Activated CD8-positive, alpha-beta memory T cell treated with anti-CD3 and anti-CD28 coated beads, Interleukin-2, amount 50 U/mL, for 1 hour (primary cell): Measurements from ENCODE around the gene NAGLU.
A peak's percentile ranks its signal among the peaks of the same experiment; 100 is the strongest.
"Not testable (repeated sequence)": the region's sequence is repeated elsewhere in the genome, so short reads cannot be mapped to it uniquely, and the experiment has no call there.

Experiments used
- DNase-seq: peaks from one replicate; pipeline ENCODE4 v3.0.0-alpha.2; 2020; ENCODE audit errors: extremely low read depth

The NAGLU gene

DNA sequence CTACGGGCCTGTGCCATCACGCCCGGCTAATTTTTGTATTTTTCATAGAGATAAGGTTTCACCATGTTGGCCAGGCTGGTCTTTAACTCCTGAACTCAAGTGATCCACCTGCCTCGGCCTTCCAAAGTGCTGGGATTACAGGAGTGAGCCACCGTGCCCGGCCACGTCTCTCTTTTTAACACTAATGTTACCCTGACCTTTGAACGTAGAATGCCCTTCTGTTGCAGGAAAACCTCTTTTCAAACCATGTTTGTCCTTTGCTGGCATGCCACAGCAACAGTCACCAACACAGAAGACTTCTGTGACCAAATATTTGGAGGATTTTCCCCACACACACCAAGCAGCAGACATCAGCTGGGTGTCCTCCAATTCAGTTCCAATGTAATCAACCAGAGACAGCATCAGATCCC is 8.8 kb downstream of the NAGLU start:
- DNase-seq: no peak

DNA sequence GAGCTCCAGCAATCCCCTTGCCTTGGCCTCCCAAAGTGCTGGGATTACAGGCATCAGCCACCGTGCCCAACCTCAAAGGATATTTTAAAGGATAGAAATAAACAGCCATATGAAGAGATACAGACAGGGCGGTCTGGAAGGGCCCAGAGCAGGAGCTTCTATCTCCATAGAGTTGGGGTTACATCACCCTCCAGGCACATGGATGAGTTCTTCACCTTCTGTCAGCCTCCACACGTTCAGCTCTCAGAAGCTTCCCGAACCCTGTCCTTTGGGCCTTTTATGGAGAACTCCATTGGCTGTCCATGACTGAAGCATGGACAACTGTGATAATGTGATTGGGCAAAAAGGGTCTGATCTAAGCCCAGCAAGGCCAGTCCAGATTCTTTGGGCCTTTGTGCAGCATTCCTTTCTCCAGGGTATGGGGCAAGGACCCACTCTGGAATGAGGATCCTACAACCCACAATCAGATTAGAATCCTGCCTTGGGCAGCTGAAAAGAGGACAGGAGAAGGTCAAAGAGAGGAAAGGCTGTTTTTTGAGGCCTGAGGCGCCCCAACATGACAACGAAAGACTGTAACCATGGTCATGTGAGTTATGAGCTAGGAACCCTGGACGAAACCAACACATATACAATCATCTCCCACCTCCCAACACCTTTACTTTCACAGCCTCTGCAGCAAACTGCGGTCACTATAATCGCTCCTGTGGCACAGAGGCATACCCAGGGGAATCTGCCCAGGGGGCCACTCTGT is 9.9 kb downstream of the NAGLU start:
- not testable (repeated sequence) for DNase-seq

DNA sequence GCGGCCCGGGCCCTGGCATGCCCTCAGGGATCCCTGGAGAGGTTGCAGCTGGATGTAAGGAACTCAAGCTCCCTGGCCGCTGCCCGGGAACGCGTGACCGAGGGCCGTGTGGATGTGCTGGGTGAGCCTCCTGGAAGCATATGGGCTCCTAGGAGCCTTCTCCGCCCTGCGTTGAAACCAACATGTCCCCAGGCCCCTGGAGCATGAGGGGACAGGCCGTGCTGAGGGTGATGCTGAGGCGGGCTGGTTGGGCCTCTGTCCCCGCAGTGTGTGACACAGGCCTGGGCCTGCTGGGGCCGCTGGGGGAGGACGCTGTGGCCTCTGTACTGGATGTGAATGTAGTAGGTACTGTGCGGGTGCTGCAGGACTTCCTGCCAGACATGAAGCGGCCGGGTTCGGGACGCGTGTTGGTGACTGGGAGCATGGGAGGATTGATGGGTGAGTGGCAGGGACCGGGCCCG is 11.0 kb downstream of the NAGLU start:
- DNase-seq: no peak

DNA sequence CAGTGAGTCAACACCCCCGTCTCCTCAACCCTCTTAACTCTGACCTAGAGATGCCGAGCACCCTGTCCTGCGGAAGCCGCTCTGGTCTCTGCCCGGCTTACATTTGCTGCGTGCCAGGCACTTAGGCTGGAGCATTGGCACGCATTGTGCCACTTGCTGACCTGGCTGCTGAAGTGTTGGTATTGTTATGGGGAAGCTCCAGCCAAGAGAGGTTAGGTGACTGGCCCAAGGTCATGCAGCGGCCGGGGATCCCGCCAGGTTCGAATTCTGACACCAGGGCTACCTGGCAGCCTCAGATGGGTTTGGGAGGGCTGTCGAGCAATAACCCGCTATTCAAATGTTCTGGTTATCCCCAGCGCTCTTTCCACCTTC is 11.6 kb downstream of the NAGLU start:
- DNase-seq: no peak

DNA sequence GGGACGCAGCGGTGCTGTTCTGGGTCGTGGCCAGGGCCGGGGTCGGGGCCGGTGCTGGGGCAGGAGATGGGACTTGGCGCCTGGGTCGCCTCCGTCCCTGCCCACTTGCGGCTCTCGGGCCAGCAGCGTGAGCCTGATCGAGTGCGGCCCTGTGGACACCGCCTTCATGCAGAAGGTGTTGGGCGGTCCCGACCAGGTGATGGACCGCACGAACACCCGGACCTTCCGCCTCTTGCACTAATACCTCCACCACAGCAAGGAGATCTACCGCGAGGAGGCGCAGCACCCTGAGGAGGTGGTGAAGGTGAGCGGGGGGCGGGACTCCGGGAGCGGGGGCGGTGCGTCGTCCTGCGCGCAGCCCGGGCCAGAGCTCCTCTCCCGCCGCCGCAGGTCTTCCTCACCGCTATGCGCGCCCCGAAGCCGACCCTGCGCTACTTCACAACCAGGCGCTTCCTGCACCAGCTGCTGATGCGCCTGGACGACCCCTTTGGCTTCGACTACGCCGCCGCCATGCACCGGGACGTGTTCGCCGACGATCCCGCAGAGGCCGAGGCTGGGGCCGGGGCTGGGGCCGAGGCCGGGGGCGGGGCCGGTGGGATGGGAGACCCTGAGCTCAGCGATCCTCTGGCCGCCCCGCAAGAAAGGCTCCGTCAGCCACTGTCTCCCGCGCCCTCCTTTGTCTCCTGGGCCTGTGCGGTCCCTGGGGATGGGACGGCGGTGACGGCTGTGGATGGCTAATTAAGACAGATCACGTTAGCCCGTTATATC is 12.2 kb downstream of the NAGLU start:
- no peak for DNase-seq

DNA sequence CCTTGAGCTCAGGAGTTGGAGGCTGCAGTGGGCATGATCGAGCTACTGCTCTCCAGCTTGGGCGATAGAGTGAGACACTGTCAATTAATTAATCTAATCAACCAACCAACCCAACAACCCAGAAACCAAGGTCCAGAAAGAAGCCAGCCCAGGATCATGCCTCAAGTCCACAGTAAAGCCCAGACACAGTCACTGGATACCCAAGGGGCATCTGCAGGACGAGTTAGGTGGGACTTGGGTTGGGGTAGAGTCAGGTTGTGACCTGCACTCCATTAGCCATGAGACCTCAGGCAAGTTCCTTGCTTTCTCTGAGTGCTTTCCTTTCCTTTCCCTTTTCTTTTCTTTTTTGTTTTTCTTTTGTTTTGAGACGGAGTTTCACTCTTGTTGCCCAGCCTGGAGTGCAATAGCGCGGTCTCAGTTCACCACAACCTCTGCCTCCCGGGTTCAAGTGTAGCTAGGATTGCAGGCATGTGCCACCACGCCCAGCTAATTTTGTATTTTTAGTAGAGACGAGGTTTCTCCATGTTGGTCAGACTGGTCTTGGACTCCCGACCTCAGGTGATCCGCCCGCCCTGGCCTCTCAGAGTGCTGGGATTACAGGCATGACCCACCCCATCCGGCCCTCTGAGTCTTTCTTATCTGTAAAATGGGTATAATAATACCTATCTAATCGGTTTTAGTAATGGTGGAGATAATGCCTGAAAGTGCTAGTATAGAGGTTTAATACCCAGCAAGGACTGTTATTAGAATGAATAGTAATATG is 13.1 kb downstream of the NAGLU start:
- no peak for DNase-seq

DNA sequence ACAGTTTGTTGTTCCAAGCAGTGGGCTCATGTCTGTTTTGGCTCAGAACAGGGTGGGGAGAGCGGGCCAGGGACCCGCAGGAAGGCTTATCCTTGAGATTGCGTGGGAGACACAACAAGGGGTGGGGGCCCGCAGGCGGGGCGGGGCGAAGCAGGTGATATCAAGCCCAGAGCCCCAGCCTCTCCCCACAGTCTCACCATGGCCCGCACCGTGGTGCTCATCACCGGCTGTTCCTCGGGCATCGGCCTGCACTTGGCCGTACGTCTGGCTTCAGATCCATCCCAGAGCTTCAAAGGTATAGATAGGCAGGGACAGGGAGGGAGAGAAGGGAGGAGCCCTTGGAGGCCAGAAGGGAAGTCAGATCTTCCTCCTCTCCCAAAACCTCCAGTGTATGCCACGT is 16.7 kb downstream of the NAGLU start, which contains the start of gene HSD17B1:
Gene HSD17B1, plus strand, starts transcription at position 188 of the 400 bp plus-strand sequence. Its CDS starts 11 bp downstream, at position 199.
- DNase-seq: not testable (repeated sequence)

DNA sequence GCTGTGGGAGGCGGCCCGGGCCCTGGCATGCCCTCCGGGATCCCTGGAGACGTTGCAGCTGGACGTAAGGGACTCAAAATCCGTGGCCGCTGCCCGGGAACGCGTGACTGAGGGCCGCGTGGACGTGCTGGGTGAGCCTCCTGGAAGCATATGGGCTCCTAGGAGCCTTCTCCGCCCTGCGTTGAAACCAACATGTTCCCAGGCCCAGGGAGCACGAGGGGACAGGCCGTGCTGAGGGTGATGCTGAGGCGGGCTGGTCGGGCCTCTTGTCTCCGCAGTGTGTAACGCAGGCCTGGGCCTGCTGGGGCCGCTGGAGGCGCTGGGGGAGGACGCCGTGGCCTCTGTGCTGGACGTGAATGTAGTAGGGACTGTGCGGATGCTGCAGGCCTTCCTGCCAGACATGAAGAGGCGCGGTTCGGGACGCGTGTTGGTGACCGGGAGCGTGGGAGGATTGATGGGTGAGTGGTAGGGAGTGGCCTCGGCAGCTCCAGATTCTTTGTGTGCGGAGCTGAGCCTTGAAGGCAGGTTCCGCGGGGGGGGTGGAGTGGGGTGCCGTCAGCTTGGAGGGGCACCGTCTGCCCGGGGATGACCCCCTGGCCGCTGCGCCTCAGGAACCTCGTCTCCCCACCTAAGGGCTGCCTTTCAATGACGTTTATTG is 17.2 kb downstream of the NAGLU start:
- no peak for DNase-seq

DNA sequence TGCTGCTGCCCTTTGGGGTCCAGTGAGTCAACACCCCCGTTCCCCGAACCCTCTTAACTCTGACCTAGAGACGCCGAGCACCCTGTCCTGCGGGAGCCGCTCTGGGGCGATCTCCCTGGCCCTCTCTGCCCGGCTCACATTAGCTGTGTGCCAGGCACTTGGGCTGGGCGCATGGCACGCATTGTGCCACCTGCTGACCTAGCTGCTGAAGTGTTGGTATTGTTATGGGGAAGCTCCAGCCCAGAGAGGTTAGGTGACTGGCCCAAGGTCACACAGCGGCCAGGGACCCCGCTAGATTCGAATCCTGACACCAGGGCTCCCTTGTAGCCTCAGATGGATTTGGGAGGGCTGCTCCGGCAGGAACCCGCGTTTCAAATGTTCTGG is 17.8 kb downstream of the NAGLU start:
- DNase-seq: no peak

DNA sequence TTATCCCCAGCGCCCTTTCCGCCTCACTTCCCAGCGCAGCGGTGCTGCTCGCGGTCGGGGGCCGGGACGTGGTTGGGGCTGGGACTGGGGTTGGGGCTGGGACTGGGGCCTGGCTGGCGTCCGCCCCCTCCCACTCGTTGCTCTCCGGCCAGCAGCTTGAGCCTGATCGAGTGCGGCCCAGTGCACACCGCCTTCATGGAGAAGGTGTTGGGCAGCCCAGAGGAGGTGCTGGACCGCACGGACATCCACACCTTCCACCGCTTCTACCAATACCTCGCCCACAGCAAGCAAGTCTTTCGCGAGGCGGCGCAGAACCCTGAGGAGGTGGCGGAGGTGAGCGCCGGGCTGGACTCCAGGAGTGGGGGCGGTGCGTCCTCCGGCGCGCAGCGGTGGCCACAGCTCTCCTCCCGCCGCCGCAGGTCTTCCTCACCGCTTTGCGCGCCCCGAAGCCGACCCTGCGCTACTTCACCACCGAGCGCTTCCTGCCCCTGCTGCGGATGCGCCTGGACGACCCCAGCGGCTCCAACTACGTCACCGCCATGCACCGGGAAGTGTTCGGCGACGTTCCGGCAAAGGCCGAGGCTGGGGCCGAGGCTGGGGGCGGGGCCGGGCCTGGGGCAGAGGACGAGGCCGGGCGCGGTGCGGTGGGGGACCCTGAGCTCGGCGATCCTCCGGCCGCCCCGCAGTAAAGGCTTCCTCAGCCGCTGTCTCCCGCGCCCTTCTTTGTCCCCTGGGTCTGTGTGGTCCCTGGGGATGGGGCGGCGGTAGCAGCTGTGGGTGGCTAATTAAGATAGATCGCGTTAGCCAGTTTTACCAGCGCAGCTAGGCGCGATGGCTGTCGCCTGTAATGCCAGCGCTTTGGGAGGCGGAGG is 18.4 kb downstream of the NAGLU start:
- no peak for DNase-seq

DNA sequence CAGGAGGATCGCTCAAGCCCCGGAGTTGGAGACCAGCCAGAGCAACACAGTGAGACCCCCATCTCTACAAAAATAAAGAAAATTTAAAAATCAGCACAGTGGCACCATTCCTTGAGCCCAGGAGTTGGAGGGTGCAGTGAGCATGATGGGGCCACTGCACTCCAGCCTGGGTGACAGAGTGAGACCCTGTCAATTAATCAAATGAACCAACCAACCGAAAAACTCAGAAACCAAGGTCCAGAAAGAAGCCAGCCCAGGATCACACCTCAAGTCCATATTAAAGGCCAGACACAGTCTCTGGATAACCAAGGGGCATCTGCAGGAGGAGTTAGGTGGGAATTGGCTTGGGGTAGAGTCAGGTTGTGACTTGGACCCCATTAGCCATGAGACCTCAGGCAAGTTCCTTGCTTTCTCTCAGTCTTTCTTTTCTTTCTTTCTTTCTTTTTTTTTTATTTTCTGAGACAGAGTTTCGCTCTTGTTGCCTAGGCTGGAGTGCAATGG is 19.1 kb downstream of the NAGLU start:
- DNase-seq: no peak

DNA sequence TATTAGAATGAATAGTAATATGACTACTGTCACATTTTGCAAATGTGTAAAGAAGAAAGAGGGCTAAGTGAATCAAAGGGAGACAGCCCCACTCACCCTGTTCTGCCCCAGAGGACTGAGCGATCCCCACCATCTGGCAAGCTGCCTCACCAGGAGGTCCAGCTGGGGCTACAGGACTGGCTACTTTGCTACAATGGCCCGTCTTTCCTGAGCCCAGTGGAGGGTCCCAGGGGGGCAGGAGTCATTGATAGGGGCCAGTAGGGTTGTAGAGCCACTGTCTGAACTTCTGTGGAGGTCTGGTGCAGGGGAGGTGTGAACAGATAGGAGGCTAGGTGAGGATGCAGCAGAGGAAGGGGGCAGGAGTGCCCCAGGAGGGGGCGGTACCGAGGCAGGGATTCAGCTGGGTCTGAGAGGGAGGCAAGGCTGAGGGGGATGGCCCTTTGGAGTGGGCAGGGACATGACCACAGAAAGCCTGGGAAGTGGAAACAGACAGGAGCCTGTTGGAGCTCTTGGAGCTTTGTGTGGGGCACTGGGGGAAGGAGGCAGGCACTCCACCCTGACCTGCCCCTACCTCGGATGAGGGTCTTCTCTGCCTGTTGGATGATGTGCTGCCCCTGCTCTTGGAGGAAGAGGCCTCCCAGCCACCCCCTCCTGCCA is 20.0 kb downstream of the NAGLU start:
- not testable (repeated sequence) for DNase-seq

DNA sequence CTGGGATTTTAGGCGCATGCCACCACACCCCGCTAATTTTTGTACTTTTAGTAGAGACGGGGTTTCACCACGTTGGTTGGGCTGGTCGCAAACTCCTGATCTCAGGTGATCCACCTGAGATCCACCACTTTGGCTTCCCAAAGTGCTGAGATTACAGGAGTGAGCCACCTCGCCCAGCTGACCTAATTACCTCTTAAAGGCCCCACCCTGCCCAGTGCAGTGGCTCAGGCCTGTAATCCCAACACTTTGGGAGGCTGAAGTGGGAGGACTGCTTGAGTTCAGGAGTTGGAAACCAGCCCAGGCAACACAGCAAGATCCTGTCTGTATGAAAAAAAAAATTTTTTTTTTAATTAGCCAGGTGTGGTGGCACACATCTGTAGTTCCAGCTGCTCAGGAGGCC is 23.0 kb downstream of the NAGLU start:
- DNase-seq: no peak

DNA sequence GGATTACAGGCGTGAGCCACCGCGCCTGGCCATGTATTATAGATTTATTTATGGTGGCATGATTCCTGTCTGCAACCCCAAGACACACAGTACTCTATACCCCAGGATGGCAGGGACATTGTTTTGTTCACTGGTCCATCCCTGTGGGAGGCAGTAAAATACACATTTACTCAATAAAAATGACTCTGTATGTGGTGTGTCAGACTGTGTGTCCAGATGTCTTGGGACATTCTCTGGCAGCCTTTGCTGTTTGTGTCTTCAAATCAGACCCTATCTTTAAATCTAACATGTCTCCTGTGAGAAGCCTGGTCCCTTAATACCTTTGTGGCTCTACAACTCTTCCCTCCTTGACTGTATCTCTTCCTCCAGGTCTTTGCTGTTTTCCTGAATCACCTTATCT is 24.2 kb downstream of the NAGLU start:
- DNase-seq: no peak

DNA sequence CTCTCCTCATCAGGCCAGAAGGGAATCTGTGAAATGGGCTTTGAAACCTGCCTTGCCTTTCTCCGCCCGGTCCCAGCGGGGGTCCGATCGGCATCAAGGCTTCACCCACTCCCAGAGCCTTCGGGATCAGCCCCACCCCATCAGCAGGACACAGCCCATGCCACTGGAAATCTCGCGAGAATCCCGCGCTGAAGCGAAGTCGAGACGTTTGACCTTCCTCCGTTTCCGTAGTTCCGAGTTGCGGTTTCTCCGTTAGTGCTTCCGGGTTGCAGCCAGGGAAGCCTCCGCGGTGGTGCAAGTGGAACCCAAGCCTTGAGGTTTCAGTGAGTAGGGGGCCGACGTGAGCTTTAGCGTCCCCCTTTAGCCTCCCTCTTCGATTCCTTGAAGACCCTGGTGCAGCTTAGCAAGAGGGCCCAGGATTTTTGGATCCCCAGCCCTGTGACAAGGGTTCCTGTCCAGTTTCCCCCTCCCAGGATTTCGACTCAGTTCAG is 25.9 kb downstream of the NAGLU start, which contains the start of gene COASY:
Gene COASY, plus strand, starts transcription at position 252 of the 491 bp plus-strand sequence. CDS start 475 bp downstream, outside the sequence.
- peak; percentile 86 for DNase-seq

DNA sequence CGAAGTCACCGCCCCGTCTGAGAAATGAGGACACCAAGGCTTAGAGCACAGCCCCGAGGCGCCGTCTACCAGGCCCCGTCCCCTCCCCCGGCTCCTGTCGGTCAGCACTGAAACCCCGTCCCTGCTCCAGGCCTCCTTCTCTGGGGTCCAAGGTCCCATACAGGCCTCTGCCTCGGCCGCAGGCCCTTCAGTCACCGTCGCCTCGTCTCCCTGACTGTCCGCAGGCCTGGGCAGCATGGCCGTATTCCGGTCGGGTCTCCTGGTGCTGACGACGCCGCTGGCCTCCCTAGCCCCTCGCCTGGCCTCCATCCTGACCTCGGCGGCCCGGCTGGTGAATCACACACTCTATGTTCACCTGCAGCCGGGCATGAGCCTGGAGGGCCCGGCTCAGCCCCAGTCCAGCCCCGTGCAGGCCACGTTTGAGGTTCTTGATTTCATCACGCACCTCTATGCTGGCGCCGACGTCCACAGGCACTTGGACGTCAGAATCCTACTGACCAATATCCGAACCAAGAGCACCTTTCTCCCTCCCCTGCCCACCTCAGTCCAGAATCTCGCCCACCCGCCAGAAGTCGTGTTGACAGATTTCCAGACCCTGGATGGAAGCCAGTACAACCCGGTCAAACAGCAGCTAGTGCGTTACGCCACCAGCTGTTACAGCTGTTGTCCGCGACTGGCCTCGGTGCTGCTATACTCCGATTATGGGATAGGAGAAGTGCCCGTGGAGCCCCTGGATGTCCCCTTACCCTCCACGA is 26.5 kb downstream of the NAGLU start:
- DNase-seq: no peak

DNA sequence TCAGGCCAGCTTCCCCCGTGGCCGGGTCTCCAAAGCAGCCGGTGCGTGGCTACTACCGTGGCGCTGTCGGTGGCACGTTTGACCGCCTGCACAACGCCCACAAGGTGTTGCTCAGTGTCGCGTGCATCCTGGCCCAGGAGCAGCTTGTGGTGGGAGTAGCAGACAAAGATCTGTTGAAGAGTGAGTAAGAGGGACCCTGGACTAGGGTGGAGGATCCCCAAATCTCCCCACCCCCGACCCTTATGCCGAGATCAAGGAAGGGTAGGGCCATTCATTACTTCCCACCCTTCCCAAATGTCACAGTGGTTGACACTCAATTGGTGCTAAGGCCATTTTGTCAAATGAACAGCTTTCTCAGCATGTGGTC is 27.1 kb downstream of the NAGLU start:
- no peak for DNase-seq

DNA sequence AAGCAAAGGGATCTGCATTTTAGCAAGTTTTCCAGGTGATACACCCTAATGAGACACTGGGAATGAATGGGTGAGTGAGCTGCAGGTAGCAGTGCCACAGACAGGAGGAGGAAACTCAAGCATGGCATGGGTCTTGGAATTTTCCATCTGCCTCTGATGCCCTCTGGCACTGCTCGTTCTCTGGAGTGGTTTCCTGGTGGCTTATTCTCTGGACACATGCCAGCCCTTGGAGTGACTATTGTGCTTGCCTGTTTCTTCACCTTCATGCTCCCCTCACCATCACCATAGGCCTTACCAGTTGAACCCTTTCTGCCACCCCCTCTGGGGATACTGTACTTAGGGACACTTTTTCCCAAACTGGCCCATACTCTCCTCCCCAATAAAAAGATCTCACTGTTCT is 27.5 kb downstream of the NAGLU start:
- no peak for DNase-seq

DNA sequence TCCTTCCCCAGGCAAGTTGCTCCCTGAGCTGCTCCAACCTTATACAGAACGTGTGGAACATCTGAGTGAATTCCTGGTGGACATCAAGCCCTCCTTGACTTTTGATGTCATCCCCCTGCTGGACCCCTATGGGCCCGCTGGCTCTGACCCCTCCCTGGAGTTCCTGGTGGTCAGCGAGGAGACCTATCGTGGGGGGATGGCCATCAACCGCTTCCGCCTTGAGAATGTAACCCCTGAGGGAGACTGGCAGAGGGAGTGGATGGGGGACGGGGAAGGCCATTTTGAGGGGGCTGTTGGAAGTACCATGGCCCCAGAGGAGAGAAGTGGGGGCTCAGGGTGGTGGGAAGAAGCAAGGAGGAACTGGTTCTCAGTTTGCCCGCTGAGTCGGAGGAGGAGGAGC is 27.9 kb downstream of the NAGLU start:
- DNase-seq: no peak
